Right ventricle myocardium superior (tissue), 1 donor: ENCODE measurements around the gene PDGFC. TPM values are rescaled to one million over a fixed set of nuclear protein-coding genes. Genes with fewer than 3 reads are reported as not detected.

Experiments
- ATAC-seq: fragments of 200-7000 bp; cut with Tn5 transposase; one replicate; pipeline ENCODE4 v1.9.1; 2020; ENCODE audit warnings: mild to moderate bottlenecking; ENCODE audit not compliant: poor library complexity
- DNase-seq: peaks from one replicate; pipeline ENCODE4 v3.0.0-alpha.2; 2020
- intact Hi-C: fragments of 100-400 bp; cut with DNase I; formaldehyde crosslinking; loops from one replicate; pipeline ENCODE4 v1.11.2; 2022
- total RNA-seq: library from RNA; stranded (reverse); fragmentation: NEBNext Ultra II Directional; extraction: Animal tissue kit (Norgen Biotek cat#: 25700); gene quantifications from one replicate; pipeline ENCODE4 v1.2.1, GENCODE V29; 2021
- donor health status: DM: no; HTN: yes; CAD: no; lungs with severe emphysema.

The PDGFC gene
- total RNA-seq, 1 donor from 2014 or later, result 14.9 TPM

GRCh38 chr4:156811286-156811685 is 160.3 kb downstream of the PDGFC start:
- ATAC-seq (no peak), DNase-seq (no peak)
- intact Hi-C loops, result no loop called here

GRCh38 chr4:156805696-156806095 is 165.9 kb downstream of the PDGFC start:
- DNase-seq, result no peak
- ATAC-seq, result no peak
- intact Hi-C loops, result no loop called here

GRCh38 chr4:156803056-156803455 is 168.5 kb downstream of the PDGFC start:
- ATAC-seq, result no peak
- no peak for DNase-seq
- intact Hi-C loops, result no loop called here

- ATAC-seq (no peak), DNase-seq (no peak)
- intact Hi-C loops, result no loop called here
Observed at GRCh38 chr4:156800463-156800862, 171.1 kb downstream of the PDGFC start.

- intact Hi-C loops, result no loop called here
Observed at GRCh38 chr4:156799121-156799589, 172.4 kb downstream of the PDGFC start.

DNA sequence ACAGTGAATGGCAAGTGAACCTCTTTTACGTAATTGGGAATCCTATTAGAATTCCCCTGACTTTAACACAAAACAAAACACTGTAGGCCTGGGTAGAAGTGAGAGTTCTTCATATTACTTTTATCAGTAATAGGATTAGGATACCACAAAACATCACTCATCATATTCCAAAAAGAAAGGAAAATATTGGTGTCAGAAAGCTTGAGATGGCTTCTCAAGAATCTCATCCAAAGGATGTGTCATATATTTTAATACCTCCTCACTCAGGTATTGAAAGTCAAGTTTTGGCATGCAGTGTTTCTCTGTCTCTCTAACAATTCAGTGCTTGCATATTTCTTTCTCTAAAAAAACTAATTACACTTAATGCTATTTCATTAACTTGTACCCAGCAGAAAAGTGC is 173.2 kb downstream of the PDGFC start:
- DNase-seq (no peak), ATAC-seq (no peak)
- intact Hi-C loops, result no loop called here

More at GRCh38 chr4:156799121-156799589, 172.4 kb downstream of the PDGFC start:
- ATAC-seq (no peak), DNase-seq (no peak)

DNA sequence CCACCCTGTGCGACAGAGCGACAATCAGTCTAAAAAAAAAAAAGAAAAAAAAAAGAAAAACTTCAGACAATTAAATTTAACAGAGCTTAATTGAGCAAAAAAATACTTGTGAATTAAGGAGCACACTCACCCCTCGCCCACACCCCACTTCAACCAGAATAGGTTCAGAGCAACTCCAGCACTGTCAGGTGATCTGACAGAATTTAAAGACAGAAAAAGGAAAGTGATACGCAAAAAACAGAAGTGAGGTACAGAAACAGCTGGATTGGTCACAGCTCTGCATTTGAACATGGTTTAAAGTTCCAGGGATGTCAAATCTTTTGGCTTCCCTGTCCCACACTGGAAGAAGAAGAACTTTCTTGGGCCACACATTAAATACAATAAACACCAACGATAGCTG is 174.4 kb downstream of the PDGFC start:
- DNase-seq (no peak), ATAC-seq (no peak)
- intact Hi-C loops, result no loop called here

GRCh38 chr4:156795727-156796126 is 175.9 kb downstream of the PDGFC start:
- DNase-seq (no peak), ATAC-seq (no peak)
- intact Hi-C loops, result no loop called here

GRCh38 chr4:156794863-156795262 is 176.7 kb downstream of the PDGFC start:
- DNase-seq, result no peak
- intact Hi-C loops, result no loop called here
- peak; percentile 82 for ATAC-seq

DNA sequence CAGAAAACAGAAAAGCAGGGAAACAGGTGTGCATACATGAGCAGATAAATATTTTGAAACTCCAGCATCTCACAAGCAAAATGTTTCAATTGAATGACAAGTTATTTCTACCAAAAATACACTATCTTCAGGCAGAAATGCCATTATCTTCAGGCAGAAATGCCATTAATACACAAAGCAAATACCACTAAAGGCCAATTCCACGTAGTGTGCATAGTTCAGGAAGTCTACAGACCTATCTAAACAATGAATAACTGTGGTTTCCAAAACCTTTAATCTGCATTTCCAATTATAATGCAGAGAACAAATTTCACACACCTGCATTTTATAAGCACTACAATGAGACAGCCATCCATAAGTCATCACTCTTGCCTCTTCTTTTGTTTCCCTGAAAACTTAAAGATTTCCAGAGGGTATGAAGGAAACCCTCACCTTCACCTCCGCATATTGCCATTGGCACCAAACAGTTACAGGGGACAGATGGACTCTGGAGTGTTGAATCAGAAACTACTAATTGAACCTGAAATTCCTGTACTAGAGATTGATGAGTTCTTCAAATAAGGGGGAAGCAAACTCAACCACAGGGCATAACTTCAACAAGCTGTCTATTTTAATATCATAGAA is 179.0 kb downstream of the PDGFC start:
- no peak for ATAC-seq
- no peak for DNase-seq
- intact Hi-C loops, result no loop called here

GRCh38 chr4:156790866-156791265 is 180.7 kb downstream of the PDGFC start:
- no peak for DNase-seq
- ATAC-seq, result peak; percentile 62
- intact Hi-C loops, result no loop called here

GRCh38 chr4:156788782-156789181 is 182.8 kb downstream of the PDGFC start:
- intact Hi-C loops, result no loop called here
- ATAC-seq (no peak), DNase-seq (no peak)

DNA sequence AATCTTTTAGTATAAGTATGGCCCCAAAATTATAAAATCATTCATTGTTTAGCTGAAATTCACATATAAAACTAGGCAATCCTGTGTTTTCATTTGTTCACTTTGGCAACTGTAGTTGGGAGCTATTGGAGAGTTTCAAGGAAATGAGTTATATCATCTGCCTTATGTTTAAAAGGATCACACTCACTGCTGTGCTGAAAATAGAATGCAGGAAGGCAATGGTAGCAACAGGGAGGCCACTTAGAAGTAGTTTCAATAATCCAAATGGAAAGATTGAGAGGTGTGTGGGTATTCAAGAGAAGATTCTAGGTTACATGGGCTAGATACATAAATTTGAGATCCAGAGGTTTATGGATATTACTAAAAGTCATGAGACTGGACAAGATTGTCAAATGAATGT is 184.9 kb downstream of the PDGFC start:
- DNase-seq, result no peak
- intact Hi-C loops, result no loop called here
- peak; percentile 56 for ATAC-seq

- no peak for DNase-seq
- intact Hi-C loops, result no loop called here
- no peak for ATAC-seq
Observed at GRCh38 chr4:156784970-156785369, 186.6 kb downstream of the PDGFC start.

- DNase-seq (no peak), ATAC-seq (no peak)
- intact Hi-C loops, result no loop called here
Observed at GRCh38 chr4:156783966-156784365, 187.6 kb downstream of the PDGFC start.

DNA sequence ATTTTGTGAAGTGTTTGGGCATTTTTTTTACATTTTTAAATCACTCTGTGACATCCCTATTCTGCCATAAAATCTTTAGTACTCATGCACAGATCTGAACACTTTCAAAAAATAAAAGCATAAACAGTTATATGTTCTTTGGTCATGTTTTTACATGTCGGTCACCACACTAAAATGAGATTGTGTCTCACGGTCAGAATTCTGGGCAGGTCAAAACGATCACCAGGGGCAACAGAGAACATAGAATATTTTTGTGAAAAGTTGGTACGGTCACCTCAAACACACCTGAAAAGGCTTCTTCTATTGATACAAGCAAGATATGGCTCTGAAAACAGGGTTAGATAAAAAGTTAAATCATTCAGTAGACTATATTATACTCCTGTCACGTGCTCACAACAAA is 189.1 kb downstream of the PDGFC start:
- intact Hi-C loops, result no loop called here
- no peak for ATAC-seq
- no peak for DNase-seq

- DNase-seq (no peak), ATAC-seq (no peak)
- intact Hi-C loops, result no loop called here
Observed at GRCh38 chr4:156781852-156782251, 189.7 kb downstream of the PDGFC start.

DNA sequence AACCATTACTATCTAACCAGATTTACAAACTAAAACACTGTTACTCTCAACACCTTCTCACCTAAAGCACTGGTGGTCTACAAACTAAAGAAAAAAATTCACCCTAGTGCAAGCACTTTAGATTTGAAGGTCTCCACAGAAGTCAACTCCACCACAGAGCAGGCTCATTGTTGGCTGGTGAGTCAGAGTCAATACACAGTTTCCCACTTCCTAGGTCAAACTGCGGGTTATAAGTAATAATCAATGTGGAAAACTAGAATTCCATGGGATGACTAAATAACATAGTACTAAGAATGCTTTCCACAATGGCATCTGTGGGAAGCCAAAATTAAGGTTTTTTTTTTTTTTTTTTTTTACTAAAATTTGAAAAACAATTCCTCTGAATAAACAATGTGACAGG is 191.8 kb downstream of the PDGFC start:
- ATAC-seq (no peak), DNase-seq (no peak)
- intact Hi-C loops, result no loop called here

GRCh38 chr4:156779042-156779441 is 192.6 kb downstream of the PDGFC start:
- ATAC-seq (no peak), DNase-seq (no peak)
- intact Hi-C loops, result no loop called here

DNA sequence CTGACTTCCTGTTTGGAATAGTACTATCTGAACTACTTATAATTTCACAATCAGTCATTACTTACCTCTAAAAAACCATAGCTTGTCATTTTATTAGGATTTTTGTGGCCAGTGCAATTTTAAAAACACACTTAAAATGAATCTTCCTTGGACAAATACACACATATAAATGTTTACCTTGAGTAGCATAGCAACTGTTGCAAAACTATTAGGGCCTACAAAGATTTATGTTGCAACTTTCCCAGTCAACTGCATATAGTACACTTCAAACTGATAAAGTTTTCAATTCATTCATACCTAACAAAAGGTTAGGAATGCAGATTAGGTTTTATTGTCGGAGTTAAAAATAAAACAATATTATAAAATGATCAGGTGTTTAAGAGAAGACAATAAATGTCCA is 193.0 kb downstream of the PDGFC start:
- ATAC-seq (peak; percentile 41), DNase-seq (no peak)
- intact Hi-C loops, result no loop called here

- no peak for DNase-seq
- intact Hi-C loops, result no loop called here
- no peak for ATAC-seq
Observed at GRCh38 chr4:156778093-156778492, 193.5 kb downstream of the PDGFC start.
